ENCODE measurements around the gene PLCB4.

Gene PLCB4

GRCh38 chr20:9062066-9062465 is 6.8 kb upstream of the PLCB4 start:
- DNase-seq: no peak

GRCh38 chr20:9066191-9066590 is 2.7 kb upstream of the PLCB4 start:
- no peak for DNase-seq

- no peak for DNase-seq
Observed at GRCh38 chr20:9068233-9068801, 570 bp upstream of the PLCB4 start.

DNA sequence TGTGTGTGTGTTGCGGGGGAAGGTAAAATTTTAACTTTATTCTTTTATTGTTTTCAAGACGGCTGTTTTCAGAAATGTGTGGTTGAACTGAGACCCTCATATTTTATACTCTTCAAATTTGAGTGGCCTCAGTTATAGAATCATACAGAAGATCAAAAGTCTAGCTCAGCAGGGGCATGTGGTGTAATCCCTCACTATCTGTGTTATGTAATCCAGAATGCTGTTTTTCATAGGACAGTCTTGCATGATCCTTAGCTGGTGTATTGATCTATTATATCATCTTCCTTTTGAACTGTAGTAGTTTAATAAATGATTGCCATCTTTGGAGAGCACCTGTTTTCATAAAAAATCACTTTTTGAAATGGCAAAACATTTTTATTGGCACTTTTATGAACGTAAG is 1.4 kb downstream of the PLCB4 start:
- DNase-seq: no peak

DNA sequence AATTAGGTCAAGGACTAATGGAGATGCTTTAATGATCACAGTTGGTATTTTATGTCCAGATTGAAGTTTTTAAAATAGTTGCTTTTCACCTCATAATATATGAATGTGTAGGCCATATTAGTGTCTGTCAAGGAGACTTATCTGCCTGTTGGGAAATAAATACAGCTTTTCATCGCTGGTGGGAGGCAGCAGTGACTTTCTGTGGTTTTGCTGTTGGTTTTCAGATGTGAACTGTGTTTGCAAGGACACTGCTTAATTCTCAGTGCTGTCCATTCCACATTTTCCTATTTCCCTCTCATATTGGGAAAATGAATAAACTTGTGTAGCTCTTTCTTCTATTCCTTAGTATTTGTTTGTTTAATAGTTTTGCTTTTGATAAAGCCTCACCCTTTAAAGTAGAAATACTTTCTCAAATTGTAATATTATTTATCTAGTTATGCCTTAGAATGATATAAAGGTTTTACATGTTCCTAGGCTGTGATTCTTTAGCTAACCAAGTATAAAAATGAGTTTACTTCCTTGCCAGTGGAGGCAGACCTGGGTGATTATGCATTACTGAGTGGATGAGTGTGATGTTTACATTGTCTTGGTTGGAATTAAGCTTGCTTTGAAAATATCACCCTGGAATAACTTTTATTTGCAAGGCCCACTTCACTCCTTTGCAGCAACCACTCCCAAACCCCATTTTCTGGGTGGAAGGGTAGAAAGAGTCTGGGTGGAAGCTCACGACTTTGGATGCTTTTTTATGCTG is 3.3 kb downstream of the PLCB4 start:
- DNase-seq: no peak

DNA sequence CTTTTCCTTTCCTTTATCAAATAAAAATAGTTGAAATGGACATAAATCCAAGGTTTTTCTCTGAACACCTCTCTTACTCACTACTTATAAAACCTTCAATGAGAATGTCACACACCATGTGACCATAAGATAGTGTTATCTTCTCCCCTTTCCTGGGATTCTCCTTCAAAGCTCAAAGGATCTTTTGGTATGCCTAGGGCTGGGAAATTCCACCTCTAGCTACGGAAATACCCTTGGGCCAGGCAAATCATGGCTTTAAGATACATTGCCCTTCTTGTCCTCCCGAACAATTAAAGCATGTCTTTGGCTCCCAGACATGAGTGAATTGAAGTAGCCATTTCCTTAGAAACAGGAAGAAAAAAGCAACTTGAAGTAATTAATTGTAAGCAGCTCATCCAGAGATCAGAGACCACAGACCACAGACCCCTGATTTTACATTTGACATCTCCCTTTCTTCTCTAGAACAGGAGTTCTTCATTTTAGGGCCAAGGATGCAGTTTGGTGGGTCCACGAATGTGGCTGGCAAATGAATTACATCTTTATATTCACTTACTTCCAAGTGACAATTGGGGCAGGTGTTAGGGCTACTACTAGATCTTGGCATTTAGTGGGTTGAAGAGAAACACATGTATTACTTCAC is 4.1 kb downstream of the PLCB4 start:
- DNase-seq: no peak

- no peak for DNase-seq
Observed at GRCh38 chr20:9075264-9076095, 6.6 kb downstream of the PLCB4 start.

- DNase-seq: no peak
Observed at GRCh38 chr20:9076440-9076839, 7.6 kb downstream of the PLCB4 start.

DNA sequence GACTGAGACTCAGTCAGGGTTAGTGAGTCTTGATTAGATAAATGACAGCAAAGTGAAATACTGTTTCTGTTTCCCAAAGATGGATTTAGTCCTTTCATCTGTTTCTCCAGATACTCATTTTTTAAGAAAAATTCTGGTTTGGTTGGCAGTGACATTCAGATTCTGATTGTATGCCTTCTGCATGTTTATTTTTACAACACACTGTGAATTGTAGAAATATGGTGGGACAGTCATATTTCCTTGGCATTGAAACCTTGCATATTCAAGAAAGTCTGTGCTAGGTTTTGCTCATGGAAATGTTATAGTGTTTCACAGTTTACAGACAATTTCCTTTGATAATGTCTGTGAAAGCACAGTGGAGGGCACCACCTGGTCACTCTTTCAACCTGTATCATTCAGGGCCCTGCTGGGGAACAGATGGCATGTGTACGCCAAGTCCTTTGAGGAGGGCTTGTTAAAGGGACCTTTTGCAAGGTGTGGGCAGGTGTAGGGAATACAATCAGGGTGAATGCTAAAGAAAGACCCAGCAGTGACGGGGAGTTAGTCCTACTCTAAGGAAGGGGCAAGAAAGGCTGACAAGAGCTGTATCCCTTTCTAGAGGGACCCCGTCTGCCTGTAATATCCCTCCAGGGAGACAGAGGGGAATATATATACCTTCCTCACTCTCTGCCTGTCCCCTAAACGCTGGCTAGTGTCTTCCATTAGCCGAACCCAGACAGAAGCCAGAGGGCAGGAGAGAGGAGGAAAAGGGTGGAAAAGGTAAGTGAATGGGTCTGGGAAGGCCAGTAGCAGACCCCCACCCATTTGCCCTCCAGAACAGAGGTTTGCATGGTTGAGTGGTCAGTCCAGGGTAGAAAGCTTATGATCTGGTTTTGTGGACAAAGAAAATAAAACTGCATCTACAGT is 10.2 kb downstream of the PLCB4 start:
- no peak for DNase-seq

GRCh38 chr20:9081423-9081966 is 12.6 kb downstream of the PLCB4 start:
- DNase-seq: no peak

DNA sequence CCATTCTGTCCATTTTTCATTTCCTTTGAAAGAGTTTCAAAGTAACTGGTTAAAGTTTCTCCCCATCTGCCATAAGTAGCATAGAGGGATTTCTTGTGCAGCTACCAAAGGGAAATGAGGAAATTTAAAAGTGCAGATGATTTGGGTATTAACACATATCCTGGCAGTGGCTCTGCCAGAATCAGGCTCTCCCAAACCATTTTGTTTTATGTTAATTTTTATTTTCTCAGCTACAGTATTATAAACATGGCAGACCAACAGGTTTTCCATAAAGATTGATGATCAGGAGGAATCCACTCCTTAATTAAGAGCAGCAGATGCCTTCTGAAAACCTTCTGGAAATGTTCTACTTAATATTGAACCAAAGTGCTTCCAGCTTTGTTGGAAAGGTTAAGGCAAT is 13.9 kb downstream of the PLCB4 start:
- no peak for DNase-seq

GRCh38 chr20:9087531-9088217 is 18.8 kb downstream of the PLCB4 start:
- DNase-seq: no peak

DNA sequence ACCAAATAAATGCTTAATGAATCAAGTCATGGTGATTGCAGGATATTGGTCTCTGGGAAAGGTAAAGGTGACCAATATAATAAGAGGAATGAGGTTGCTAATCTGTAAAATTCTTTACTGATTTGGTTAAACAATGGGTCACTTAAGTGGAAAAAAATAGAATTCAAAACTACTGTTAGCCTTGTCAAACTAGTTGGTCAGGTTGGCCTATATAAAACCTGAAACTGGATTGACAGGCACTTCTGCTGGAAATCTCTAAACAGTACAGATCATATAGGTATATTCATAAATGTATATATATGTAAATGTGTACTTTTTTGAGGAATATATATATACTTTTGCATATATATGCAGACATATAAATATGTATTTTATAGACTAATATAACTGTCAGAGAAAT is 19.7 kb downstream of the PLCB4 start:
- DNase-seq: no peak

DNA sequence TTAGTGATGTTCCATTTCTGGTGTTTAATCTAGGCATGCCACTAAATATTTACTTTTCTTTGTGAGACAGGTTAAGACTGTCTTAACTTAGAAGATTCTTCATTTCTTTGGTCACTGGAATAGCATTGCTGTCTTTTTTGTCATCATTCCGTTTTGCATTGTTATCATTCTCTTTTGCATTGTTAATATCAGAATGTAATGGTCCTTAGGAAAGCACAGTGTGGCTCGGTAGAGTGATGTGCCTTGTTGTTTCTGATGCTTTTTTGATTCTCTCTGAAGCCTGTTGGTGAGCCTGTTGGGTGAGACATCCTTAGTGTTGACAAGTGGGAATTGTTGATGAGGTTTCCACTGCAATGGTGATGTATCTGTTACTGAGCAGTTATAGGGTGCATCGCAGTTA is 23.2 kb downstream of the PLCB4 start:
- no peak for DNase-seq

DNA sequence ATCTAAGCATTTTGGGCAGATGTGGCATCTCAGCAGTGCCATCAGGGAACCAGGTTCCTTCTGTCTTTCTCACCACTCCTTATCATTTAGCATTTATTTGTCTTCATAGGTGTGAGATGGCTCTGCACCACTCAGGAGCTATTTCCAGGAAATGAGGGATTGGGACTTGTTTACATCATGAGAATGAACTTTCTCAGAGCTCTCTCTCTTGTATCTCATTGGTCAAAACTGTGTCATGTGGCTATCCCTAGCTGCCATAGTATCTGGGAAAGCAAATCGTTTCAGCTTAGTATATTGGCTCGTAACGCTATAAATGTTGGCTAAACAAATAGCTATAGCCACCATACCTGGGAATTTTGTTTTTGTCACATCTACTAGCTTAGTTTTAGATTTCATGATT is 23.8 kb downstream of the PLCB4 start:
- DNase-seq: no peak

- no peak for DNase-seq
Observed at GRCh38 chr20:9093218-9093957, 24.5 kb downstream of the PLCB4 start.

GRCh38 chr20:9099372-9099771 is 30.5 kb downstream of the PLCB4 start:
- DNase-seq: no peak

DNA sequence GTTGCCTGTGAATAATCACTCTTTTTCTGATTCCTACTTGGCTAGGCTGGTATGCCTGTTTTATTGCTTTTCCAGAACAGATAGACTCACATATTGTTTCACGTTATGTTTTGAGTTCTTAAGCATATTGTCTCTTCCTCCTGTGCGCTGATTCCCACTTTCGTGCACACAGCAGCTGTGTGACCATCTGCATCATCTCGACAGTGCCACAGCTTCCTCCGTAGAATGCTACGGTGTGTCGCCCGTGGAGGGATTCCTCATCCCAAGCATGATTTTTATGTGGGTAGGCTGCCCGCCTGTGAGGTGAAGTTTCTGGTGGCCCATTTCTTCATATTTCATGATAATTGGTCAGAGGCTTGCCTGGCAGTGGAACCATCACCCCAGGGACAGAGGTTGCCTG is 31.8 kb downstream of the PLCB4 start:
- no peak for DNase-seq

DNA sequence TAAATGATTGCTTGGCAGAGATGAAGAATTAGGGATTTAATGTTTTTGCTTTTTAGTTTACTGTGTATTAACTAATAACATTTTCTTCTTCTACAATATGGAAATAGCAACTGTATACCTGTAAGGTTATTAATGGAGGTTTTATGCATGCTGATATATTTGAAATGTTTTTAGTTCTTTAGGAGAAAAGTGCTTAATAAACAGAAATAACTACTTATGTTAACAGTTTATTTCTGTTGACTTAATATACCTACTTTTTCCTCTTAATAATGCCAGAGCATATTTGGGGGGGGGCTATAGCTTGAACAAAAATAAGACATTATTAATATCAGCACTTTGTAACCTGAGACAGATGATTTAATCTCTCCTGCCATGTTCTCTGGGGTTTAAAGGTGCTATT is 33.6 kb downstream of the PLCB4 start:
- DNase-seq: no peak

DNA sequence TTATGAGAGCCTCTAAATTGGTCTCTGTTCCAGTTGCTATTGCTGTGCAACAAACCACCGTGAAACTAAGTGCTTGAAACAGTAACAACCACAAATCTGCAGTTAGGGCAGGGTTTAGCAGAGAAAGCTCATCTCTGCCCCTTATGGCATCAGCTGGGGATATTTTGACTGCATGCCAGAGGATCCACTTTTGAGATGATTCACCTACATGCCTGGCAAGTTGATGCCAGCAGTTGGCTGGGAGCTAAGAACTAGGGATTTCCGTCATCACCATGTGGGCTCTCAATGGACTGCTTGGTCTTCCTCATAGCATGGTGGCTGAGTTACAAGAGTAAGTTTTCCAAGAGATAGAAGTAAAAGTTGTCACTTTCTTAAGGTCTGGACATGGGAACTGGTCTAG is 35.1 kb downstream of the PLCB4 start:
- no peak for DNase-seq

GRCh38 chr20:9108260-9108659 is 39.4 kb downstream of the PLCB4 start:
- no peak for DNase-seq
